ENCODE measurements around the gene TSPAN8. TPM values are rescaled to one million over a fixed set of nuclear protein-coding genes. Genes with fewer than 3 reads are reported as not detected.

TSPAN8 gene
- total and polyA plus RNA-seq, 11 donors, result 0.23 to 1.5 (median 0.27) TPM; not detected in 6

DNA sequence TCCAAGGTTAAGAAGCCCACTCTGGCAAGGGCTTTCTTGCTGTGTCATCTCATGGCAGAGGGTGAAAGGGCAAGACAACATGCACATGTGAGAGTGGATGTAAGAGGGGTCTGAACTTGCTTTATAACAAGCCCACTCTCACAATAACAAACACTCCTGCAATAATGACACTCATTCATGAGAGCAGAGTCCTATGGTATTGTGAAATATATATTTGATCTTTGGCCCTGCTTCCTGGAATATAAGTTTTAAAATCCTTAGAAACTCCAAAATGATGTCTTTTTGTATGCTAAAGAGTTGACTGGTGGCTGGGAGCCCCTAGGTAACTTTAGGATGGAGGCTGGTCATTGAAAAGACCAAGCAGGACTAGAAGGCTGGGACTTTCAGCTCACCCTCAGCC, 51.8 kb downstream of the TSPAN8 start:
- DNase-seq (no peak), ATAC-seq (no peak)
- H3K27ac ChIP-seq, result no peak overlapping the region
- no peak overlapping the region for H3K4me3 ChIP-seq
- peaks cover 0 to 17% (median 4%) of the 10 kb centered on the region in 12 donors for H3K9me3 ChIP-seq
- H3K36me3 ChIP-seq, result no peaks in the 10 kb centered on the region
- H3K4me1 ChIP-seq, result peaks cover 0 to 4% (median 0%) of the 10 kb centered on the region in 12 donors
- intact Hi-C loops (cut with DNase I), result no loop called here
- H3K27me3 ChIP-seq, result no peaks in the 10 kb centered on the region
- TF ChIP-seq, protein P1, sequence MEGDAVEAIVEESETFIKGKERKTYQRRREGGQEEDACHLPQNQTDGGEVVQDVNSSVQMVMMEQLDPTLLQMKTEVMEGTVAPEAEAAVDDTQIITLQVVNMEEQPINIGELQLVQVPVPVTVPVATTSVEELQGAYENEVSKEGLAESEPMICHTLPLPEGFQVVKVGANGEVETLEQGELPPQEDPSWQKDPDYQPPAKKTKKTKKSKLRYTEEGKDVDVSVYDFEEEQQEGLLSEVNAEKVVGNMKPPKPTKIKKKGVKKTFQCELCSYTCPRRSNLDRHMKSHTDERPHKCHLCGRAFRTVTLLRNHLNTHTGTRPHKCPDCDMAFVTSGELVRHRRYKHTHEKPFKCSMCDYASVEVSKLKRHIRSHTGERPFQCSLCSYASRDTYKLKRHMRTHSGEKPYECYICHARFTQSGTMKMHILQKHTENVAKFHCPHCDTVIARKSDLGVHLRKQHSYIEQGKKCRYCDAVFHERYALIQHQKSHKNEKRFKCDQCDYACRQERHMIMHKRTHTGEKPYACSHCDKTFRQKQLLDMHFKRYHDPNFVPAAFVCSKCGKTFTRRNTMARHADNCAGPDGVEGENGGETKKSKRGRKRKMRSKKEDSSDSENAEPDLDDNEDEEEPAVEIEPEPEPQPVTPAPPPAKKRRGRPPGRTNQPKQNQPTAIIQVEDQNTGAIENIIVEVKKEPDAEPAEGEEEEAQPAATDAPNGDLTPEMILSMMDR (IDR thresholded peaks at IDR 0.05), result no peak
- TF ChIP-seq POLR2A (IDR thresholded peaks at IDR 0.05), result no peak

DNA sequence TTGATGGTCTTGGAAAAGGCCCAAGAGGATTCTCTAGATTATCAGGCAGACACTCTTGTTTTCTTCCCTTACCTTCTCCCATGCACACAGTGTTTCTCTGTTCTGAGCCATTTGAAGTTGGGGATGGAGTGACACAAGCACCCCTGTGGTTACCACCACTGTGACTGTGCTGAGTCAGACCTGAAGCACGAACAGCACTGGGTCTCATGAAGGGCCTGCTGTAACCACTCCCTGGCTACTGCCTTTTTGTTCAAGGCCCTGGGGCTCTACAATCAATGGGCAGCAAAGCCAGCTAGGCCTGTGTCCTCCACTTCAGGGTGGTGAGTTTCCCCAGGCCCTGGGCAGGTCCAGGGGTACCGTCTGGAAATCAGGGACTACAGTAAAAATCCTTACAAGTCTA, 65.5 kb downstream of the TSPAN8 start:
- H3K4me3 ChIP-seq, result no peak overlapping the region
- DNase-seq, result no peak
- intact Hi-C loops (cut with DNase I), result no loop called here
- TF ChIP-seq, protein P1 (IDR thresholded peaks at IDR 0.05), result no peak
- TF ChIP-seq POLR2A (IDR thresholded peaks at IDR 0.05), result no peak
- no peak overlapping the region for H3K27ac ChIP-seq
- no peaks in the 10 kb centered on the region for H3K4me1 ChIP-seq
- WGBS, 4 donors, result 44 to 81% (median 62%) methylated on average over 2 of the region's 2 CpGs
- peaks cover 0 to 31% (median 7%) of the 10 kb centered on the region in 12 donors for H3K9me3 ChIP-seq
- ATAC-seq, result no peak
- no peaks in the 10 kb centered on the region for H3K27me3 ChIP-seq
- H3K36me3 ChIP-seq, result no peaks in the 10 kb centered on the region

DNA sequence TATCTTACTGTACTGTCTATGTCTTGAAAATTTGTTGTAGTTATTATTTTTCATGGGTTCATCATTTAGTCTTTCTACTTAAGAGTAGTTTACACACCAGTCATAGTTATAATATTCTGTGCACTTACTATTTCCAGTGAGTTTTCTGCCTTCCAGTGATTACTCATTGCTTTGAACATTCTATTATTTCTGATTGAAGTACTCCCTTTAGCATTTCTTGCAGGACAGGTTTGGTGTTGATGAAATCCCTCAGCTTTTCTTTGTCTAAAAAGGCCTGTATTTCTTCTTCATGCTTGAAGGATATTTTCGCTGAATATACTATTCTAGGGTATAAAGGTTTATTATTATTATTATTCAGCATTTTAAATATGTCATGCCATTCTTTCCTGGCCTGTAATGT, 66.8 kb downstream of the TSPAN8 start:
- no peak for TF ChIP-seq POLR2A (IDR thresholded peaks at IDR 0.05)
- TF ChIP-seq, protein P1 (IDR thresholded peaks at IDR 0.05), result no peak
- WGBS, 4 donors, result 52 to 71% (median 62%) methylated on average over 1 of the region's 1 CpG
- Histone ChIP-seq H3K4me1 (no peaks in the 10 kb centered on the region), H3K36me3 (no peaks in the 10 kb centered on the region), H3K27me3 (no peaks in the 10 kb centered on the region), H3K9me3 (peaks cover 0 to 31% (median 7%) of the 10 kb centered on the region in 12 donors), H3K4me3 (no peak overlapping the region), H3K27ac (no peak overlapping the region)
- DNase-seq (no peak), ATAC-seq (no peak)
- intact Hi-C loops (cut with DNase I), result no loop called here

DNA sequence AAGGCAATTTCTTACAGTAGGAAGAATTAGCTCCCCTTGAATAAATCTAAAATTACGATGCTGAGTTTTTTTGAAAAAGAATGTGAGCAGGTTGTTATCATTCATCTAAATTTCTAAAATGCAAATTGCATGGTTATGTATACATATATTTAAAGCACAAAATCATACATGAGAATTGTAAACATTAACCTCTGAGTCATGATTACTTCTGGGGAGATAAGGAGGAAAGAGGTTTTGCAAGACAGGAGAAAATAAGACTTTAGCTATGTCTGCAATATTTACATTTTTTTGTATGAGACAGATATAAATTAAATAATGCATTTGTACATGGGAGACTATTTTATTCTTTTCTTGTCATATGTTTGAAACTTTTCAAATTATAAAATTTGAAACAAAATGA, 72.2 kb downstream of the TSPAN8 start:
- no peak for TF ChIP-seq POLR2A (IDR thresholded peaks at IDR 0.05)
- TF ChIP-seq, protein P1 (IDR thresholded peaks at IDR 0.05), result no peak
- WGBS, 4 donors, result 85 to 87% (median 86%) methylated on average over 1 of the region's 1 CpG
- DNase-seq (no peak), ATAC-seq (no peak)
- no peaks in the 10 kb centered on the region for H3K4me1 ChIP-seq
- H3K27ac ChIP-seq, result no peak overlapping the region
- no peaks in the 10 kb centered on the region for H3K27me3 ChIP-seq
- no peaks in the 10 kb centered on the region for H3K36me3 ChIP-seq
- H3K4me3 ChIP-seq, result no peak overlapping the region
- peaks cover 0 to 20% (median under 1%) of the 10 kb centered on the region in 12 donors for H3K9me3 ChIP-seq
- intact Hi-C loops (cut with DNase I), result no loop called here

All from heart left ventricle (tissue), 16 donors.